Trophoblast cell (in vitro differentiated cells and primary cell): ENCODE data around the gene DSCAM.

Source experiments
- DNase-seq, 2 donors: peaks; one replicate each; pipeline ENCODE4 v3.0.0-alpha.2; 2016
- H2AFZ ChIP-seq: 2 replicates; pipeline ENCODE4 v1.6.1; 2013; ENCODE audit warnings: low read length, moderate library complexity, mild to moderate bottlenecking; ENCODE audit not compliant: insufficient read depth, poor library complexity
- H2AK5ac ChIP-seq: 2 replicates; pipeline ENCODE4 v1.6.1; 2013; ENCODE audit warnings: mild to moderate bottlenecking, low read length
- H2BK120ac ChIP-seq: 2 replicates; pipeline ENCODE4 v1.6.1; 2013; ENCODE audit warnings: low read length, mild to moderate bottlenecking, moderate library complexity; ENCODE audit not compliant: insufficient read depth, poor library complexity
- H2BK12ac ChIP-seq: 2 replicates; pipeline ENCODE4 v1.6.1; 2013; ENCODE audit warnings: mild to moderate bottlenecking, low read length, moderate library complexity
- H2BK5ac ChIP-seq: 2 replicates; pipeline ENCODE4 v1.6.1; 2013; ENCODE audit warnings: low read length, low read depth, moderate library complexity, mild to moderate bottlenecking; ENCODE audit not compliant: poor library complexity
- H3K14ac ChIP-seq: 2 replicates; pipeline ENCODE4 v1.6.1; 2013; ENCODE audit warnings: mild to moderate bottlenecking, low read length
- H3K18ac ChIP-seq: 2 replicates; pipeline ENCODE4 v1.6.1; 2013; ENCODE audit warnings: mild to moderate bottlenecking, low read length
- H3K23ac ChIP-seq: 2 replicates; pipeline ENCODE4 v1.6.1; 2013; ENCODE audit warnings: low read length
- H3K27ac ChIP-seq: 2 replicates; pipeline ENCODE4 v1.5.1; 2013; ENCODE audit warnings: low read depth, mild to moderate bottlenecking, inconsistent platforms, low read length, moderate library complexity
- H3K27me3 ChIP-seq: 2 replicates; pipeline ENCODE4 v1.6.1; 2013; ENCODE audit warnings: inconsistent platforms, mild to moderate bottlenecking, low read length, moderate library complexity; ENCODE audit not compliant: insufficient read depth
- H3K36me3 ChIP-seq, 2 experiments: 1 replicate in 1 of 2; 2 replicates in 1 of 2; pipeline ENCODE4 v1.6.1; 2013; ENCODE audit warnings: low read length in 2 of 2, mild to moderate bottlenecking in 2 of 2, moderate library complexity in 1 of 2; ENCODE audit not compliant: insufficient read depth in 2 of 2, control insufficient read depth in 1 of 2
- H3K4ac ChIP-seq: 2 replicates; pipeline ENCODE4 v1.6.1; 2013; ENCODE audit warnings: low read depth, mild to moderate bottlenecking, low read length, moderate library complexity
- H3K4me1 ChIP-seq, 2 experiments: 1 replicate in 1 of 2; 2 replicates in 1 of 2; pipeline ENCODE4 v1.6.1; 2013; ENCODE audit warnings: low read length in 2 of 2, mild to moderate bottlenecking in 2 of 2, moderate library complexity in 1 of 2; ENCODE audit not compliant: insufficient read depth in 2 of 2, control insufficient read depth in 1 of 2
- H3K4me2 ChIP-seq: 2 replicates; pipeline ENCODE4 v1.6.1; 2013; ENCODE audit warnings: inconsistent platforms, mild to moderate bottlenecking, low read length, moderate library complexity
- H3K4me3 ChIP-seq: 2 replicates; pipeline ENCODE4 v1.5.1; 2013; ENCODE audit warnings: mild to moderate bottlenecking, low read depth, low read length, inconsistent platforms
- H3K79me1 ChIP-seq: one replicate; pipeline ENCODE4 v1.6.1; 2013; ENCODE audit warnings: low read length
- H3K79me2 ChIP-seq: 2 replicates; pipeline ENCODE4 v1.6.1; 2013; ENCODE audit warnings: low read length, mild to moderate bottlenecking; ENCODE audit not compliant: control insufficient read depth, insufficient read depth, poor library complexity
- H3K9ac ChIP-seq: 2 replicates; pipeline ENCODE4 v1.6.1; 2013; ENCODE audit warnings: mild to moderate bottlenecking, low read length
- H3K9me3 ChIP-seq: 2 replicates; pipeline ENCODE4 v1.6.1; 2013; ENCODE audit warnings: low read depth, mild to moderate bottlenecking, control low read depth, inconsistent platforms, low read length; ENCODE audit not compliant: insufficient read depth
- H4K12ac ChIP-seq: 2 replicates; pipeline ENCODE4 v1.6.1; 2013; ENCODE audit warnings: low read depth, mild to moderate bottlenecking, low read length, moderate library complexity
- H4K8ac ChIP-seq: 2 replicates; pipeline ENCODE4 v1.6.1; 2013; ENCODE audit warnings: low read depth, mild to moderate bottlenecking, low read length, moderate library complexity
- H4K91ac ChIP-seq: one replicate; pipeline ENCODE4 v1.6.1; 2013; ENCODE audit warnings: low read depth, mild to moderate bottlenecking, low read length, moderate library complexity
- WGBS: extraction: QIAGEN DNeasy Blood & Tissue Kit; methylation state at CpG from one replicate; pipeline ENCODE4 v1.1.7; 2013; ENCODE audit warnings: missing lambda C conversion rate; ENCODE audit not compliant: insufficient read length, insufficient coverage; ENCODE audit errors: extremely low coverage; 5-methylcytosine and 5-hydroxymethylcytosine counted together

Gene DSCAM

DNA sequence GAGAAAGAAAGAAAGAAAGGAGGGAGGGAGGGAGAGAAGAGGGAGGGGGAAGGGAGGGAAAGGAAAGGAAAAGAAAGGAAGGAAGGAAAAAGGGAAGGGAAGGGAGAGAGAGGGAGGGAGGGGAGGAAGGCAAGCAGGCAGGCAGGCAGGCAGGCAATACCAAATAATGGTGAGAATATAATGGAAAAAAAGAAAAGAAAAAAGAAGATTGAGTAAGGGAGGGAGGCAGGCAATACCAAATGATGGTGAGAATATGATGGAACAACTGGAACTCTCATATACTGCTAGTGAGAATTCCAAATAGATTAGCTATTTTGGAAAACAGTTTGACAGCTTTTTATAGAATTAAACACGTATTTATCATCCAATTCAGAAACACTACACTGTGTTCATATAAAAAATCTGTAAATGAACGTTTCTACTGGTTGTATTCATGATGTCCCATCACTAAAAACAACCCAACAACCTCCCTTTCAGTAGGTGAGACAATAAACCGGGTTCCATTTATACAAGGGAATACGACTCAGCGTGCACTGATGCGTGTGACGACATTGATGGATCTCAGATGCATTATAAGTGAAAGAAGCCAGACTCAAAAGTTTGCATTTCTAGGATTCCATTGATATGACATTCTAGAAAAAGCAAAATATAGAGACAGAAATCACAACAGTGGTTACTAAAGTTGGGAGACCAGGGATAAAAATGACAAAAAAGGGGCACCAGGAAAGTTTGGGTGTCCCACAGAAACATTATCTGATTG, 226.4 kb downstream of the DSCAM start:
- no peak overlapping the region for H2BK12ac ChIP-seq
- no peaks in the 10 kb centered on the region for H3K79me2 ChIP-seq
- no peak overlapping the region for H4K8ac ChIP-seq
- no peak overlapping the region for H3K18ac ChIP-seq
- peaks cover 0 to 2% of the 10 kb centered on the region in 2 experiments for H3K4me1 ChIP-seq
- WGBS, result no CpG with 5 or more reads among the region's 7 CpGs
- H3K23ac ChIP-seq, result no peak overlapping the region
- no peak overlapping the region for H3K4me3 ChIP-seq
- H4K91ac ChIP-seq, result no peak overlapping the region
- H2AFZ ChIP-seq, result no peak overlapping the region
- no peak overlapping the region for H3K27ac ChIP-seq
- H2AK5ac ChIP-seq, result no peak overlapping the region
- no peak overlapping the region for H4K12ac ChIP-seq
- peak in 1 of 2 donors; percentile 50 for DNase-seq
- H3K4me2 ChIP-seq, result no peak overlapping the region
- no peaks in the 10 kb centered on the region for H3K9me3 ChIP-seq
- H3K4ac ChIP-seq, result no peak overlapping the region
- H2BK5ac ChIP-seq, result no peak overlapping the region
- no peak overlapping the region for H3K14ac ChIP-seq
- no peaks in the 10 kb centered on the region for H3K36me3 ChIP-seq
- no peak overlapping the region for H2BK120ac ChIP-seq
- no peak overlapping the region for H3K9ac ChIP-seq
- H3K27me3 ChIP-seq, result no peaks in the 10 kb centered on the region
- H3K79me1 ChIP-seq, result no peaks in the 10 kb centered on the region

DNA sequence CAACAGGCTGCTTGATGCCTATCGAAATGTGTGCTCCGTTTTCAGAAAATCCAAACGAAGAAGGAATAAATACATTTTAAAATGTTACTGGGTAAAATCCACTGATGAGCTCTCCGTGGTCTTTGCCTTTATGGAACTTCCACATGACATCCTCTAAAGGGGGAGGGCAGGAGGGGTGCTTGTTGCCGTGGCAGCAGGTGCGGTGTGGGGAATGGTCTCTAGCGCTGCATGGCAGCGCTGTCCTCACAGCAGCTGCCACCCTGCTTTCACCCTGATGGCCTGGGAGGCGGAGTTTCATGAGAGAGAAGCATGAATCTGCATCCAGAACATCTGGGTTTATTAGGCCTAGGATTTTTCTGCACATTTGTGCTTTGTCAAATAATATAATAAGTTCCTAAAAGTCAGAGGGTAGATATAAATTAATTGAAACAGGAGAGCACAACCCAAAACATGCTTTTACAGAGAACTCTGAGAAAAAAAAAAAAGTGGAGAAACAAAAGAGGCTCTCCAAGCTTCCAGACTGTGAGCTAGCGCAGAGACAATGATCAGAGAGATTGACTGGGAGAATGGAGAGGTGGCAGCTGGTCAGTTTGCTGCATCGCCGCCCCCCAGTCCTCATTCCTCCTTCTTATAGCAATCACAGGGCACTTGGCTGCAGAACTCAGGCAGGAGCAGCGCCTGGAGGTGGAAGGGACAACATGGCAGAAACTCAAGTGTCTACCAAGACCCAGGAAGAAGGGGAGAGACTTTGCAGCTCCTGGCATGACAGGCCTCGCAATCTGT, 228.6 kb downstream of the DSCAM start:
- H3K14ac ChIP-seq, result no peak overlapping the region
- no CpG with 5 or more reads among the region's 14 CpGs for WGBS

DNA sequence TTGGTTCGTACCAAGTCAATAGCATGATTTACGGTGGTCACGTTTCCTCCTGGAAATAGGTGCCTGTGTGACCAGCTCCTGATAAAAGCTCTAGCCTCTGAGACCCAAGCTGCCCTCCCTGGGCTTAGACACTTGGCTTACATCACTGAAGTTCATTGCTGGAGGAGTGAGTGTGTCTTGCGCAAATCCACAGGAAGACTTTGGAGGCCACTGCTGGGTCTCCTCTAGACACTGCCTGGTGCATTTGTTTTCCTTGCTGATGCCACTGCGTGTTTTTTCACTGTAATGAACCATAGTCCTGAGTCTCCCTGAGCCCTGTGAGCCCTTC, 230.6 kb downstream of the DSCAM start:
- Histone ChIP-seq H4K8ac (no peak overlapping the region), H3K23ac (no peak overlapping the region), H3K4me3 (no peak overlapping the region), H3K4me2 (no peak overlapping the region), H3K9me3 (no peaks in the 10 kb centered on the region), H4K91ac (no peak overlapping the region), H3K18ac (no peak overlapping the region), H3K79me2 (no peaks in the 10 kb centered on the region), H2AFZ (no peak overlapping the region), H3K14ac (no peak overlapping the region), H2BK5ac (no peak overlapping the region), H3K4me1 (peaks cover 0 to 2% of the 10 kb centered on the region in 2 experiments), H3K4ac (no peak overlapping the region), H3K79me1 (no peaks in the 10 kb centered on the region), H2AK5ac (no peak overlapping the region), H3K27me3 (no peaks in the 10 kb centered on the region), H2BK120ac (no peak overlapping the region), H3K27ac (no peak overlapping the region), H3K36me3 (no peaks in the 10 kb centered on the region), H3K9ac (no peak overlapping the region), H2BK12ac (no peak overlapping the region), H4K12ac (no peak overlapping the region)
- no peak for DNase-seq
- no CpG with 5 or more reads among the region's 5 CpGs for WGBS

More for the DNA sequence above, 228.6 kb downstream of the DSCAM start:
- DNase-seq, result no peak
- H3K36me3 ChIP-seq, result no peaks in the 10 kb centered on the region
- H4K12ac ChIP-seq, result no peak overlapping the region
- H3K27ac ChIP-seq, result no peak overlapping the region
- no peak overlapping the region for H3K4me3 ChIP-seq
- H3K23ac ChIP-seq, result peak overlapping the region; percentile 99
- H4K91ac ChIP-seq, result no peak overlapping the region
- no peak overlapping the region for H2BK12ac ChIP-seq
- H3K4me2 ChIP-seq, result no peak overlapping the region
- no peaks in the 10 kb centered on the region for H3K79me2 ChIP-seq
- no peaks in the 10 kb centered on the region for H3K27me3 ChIP-seq
- no peak overlapping the region for H4K8ac ChIP-seq
- peaks cover 0 to 2% of the 10 kb centered on the region in 2 experiments for H3K4me1 ChIP-seq
- H3K4ac ChIP-seq, result no peak overlapping the region
- no peak overlapping the region for H3K9ac ChIP-seq
- no peaks in the 10 kb centered on the region for H3K9me3 ChIP-seq
- no peak overlapping the region for H3K18ac ChIP-seq
- H2AFZ ChIP-seq, result no peak overlapping the region
- H3K79me1 ChIP-seq, result no peaks in the 10 kb centered on the region
- H2AK5ac ChIP-seq, result no peak overlapping the region
- no peak overlapping the region for H2BK120ac ChIP-seq
- no peak overlapping the region for H2BK5ac ChIP-seq

DNA sequence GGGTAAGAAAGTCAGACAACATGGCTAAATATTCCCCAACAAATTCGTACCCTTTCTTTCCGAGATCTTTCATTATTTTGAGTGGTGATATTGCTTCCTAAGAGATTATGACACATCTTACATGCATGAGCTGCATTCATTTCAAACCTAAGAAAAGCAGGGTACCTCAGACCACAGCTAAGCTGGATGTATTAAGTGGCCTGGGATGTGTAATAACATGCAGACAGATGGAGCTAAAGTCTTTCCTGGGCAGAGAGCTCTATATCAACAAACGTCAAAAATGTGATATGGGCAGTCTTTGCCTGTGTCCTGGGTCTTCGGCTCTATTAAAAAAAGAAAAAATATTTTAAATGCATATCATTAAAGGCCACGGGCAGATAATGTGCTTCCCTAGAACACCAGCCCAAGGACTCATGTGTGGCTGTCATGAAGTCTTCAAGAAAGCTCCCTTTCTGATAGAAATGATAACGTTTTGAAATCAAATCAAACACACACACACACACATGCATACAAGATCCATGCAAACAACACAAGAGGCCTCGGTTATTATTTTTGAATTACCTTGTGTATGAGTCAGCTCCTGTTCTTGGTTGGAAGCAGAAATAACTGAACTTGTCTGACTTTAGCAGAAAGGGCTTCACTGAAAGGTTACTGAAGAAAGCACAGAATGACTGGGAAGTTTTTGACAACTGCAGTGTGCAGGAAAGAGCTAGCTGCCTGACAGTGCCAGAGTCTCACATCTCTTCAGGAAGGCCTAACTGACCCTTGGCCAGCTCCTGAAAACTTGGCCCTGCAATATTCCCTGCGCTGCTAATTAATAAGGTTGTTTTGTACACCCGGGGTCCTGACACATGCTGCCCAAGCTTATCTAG, 231.2 kb downstream of the DSCAM start:
- H2AFZ ChIP-seq, result no peak overlapping the region
- no peaks in the 10 kb centered on the region for H3K36me3 ChIP-seq
- WGBS, result no CpG with 5 or more reads among the region's 9 CpGs
- no peak for DNase-seq
- no peak overlapping the region for H3K4me2 ChIP-seq
- H2BK120ac ChIP-seq, result no peak overlapping the region
- no peak overlapping the region for H3K23ac ChIP-seq
- no peak overlapping the region for H2BK5ac ChIP-seq
- H3K27me3 ChIP-seq, result no peaks in the 10 kb centered on the region
- H3K18ac ChIP-seq, result no peak overlapping the region
- no peak overlapping the region for H3K27ac ChIP-seq
- H3K79me1 ChIP-seq, result no peaks in the 10 kb centered on the region
- no peak overlapping the region for H2AK5ac ChIP-seq
- H3K4me3 ChIP-seq, result no peak overlapping the region
- H4K12ac ChIP-seq, result no peak overlapping the region
- no peak overlapping the region for H3K9ac ChIP-seq
- H2BK12ac ChIP-seq, result no peak overlapping the region
- no peaks in the 10 kb centered on the region for H3K9me3 ChIP-seq
- no peaks in the 10 kb centered on the region for H3K79me2 ChIP-seq
- H3K4me1 ChIP-seq, result peaks cover 0 to 2% of the 10 kb centered on the region in 2 experiments
- no peak overlapping the region for H4K8ac ChIP-seq
- no peak overlapping the region for H4K91ac ChIP-seq
- H3K14ac ChIP-seq, result no peak overlapping the region
- H3K4ac ChIP-seq, result no peak overlapping the region
